SK-N-SH treated with all-trans-retinoic acid at 6 μM for 48 hours (cell line): Measurements from ENCODE around the gene TMEM250.

Experiments used
- ATAC-seq: fragments of 200-7000 bp; cut with Tn5 transposase; 3 replicates; pipeline ENCODE4 v1.9.1; 2020; ENCODE audit warnings: mild to moderate bottlenecking, moderate library complexity
- ARNTL ChIP-seq: fragments of 450-650 bp; formaldehyde crosslinking; IDR thresholded peaks from 2 replicates; pipeline ENCODE4 v1.5.0; 2020; ENCODE audit warnings: low read depth, mild to moderate bottlenecking, moderate library complexity, borderline replicate concordance
- BACH2 ChIP-seq: fragments of 250-450 bp; sonication (Bioruptor Pico); IDR thresholded peaks from 2 replicates; pipeline ENCODE4 v1.9.0; 2021; ENCODE audit warnings: mild to moderate bottlenecking, borderline replicate concordance
- CREB5 ChIP-seq: fragments of 250-450 bp; sonication (Bioruptor Pico); IDR thresholded peaks from 2 replicates; pipeline ENCODE4 v1.5.1; 2020; ENCODE audit warnings: low read depth, mild to moderate bottlenecking, moderate library complexity
- CSDC2 ChIP-seq: fragments of 250-450 bp; sonication (Bioruptor Pico); IDR thresholded peaks from 2 replicates; pipeline ENCODE4 v1.5.0; 2020; ENCODE audit warnings: mild to moderate bottlenecking, moderate library complexity
- CSRNP3 ChIP-seq: fragments of 250-450 bp; sonication (Bioruptor Pico); IDR thresholded peaks from 2 replicates; pipeline ENCODE4 v1.5.1; 2021; ENCODE audit warnings: mild to moderate bottlenecking, moderate library complexity
- GLIS3 ChIP-seq: fragments of 250-450 bp; sonication (Bioruptor Pico); IDR thresholded peaks from 2 replicates; pipeline ENCODE4 v1.5.0; 2020; ENCODE audit warnings: mild to moderate bottlenecking, moderate library complexity
- OSR1 ChIP-seq: fragments of 250-450 bp; sonication (Bioruptor Pico); IDR thresholded peaks from 2 replicates; pipeline ENCODE4 v1.8.0; 2022; ENCODE audit warnings: moderate library complexity, mild to moderate bottlenecking, inconsistent platforms
- PATZ1 ChIP-seq: fragments of 250-450 bp; sonication (Bioruptor Pico); IDR thresholded peaks from 2 replicates; pipeline ENCODE4 v1.8.0; 2020; ENCODE audit warnings: mild to moderate bottlenecking, moderate library complexity, borderline replicate concordance
- POU6F1 ChIP-seq: fragments of 250-450 bp; sonication (Bioruptor Pico); IDR thresholded peaks from 2 replicates; pipeline ENCODE4 v1.8.0; 2021; ENCODE audit warnings: low read depth, mild to moderate bottlenecking, moderate library complexity, borderline replicate concordance
- PPARA ChIP-seq: fragments of 250-450 bp; sonication (Bioruptor Pico); IDR thresholded peaks from 2 replicates; pipeline ENCODE4 v1.5.0; 2020; ENCODE audit warnings: mild to moderate bottlenecking, borderline replicate concordance
- RARB ChIP-seq: fragments of 250-450 bp; sonication (Bioruptor Pico); IDR thresholded peaks from 2 replicates; pipeline ENCODE4 v1.8.0; 2021; ENCODE audit warnings: mild to moderate bottlenecking, moderate library complexity
- SNAI2 ChIP-seq: fragments of 250-450 bp; sonication (Bioruptor Pico); IDR thresholded peaks from 2 replicates; pipeline ENCODE4 v1.5.0; 2020; ENCODE audit warnings: mild to moderate bottlenecking, moderate library complexity
- TOX ChIP-seq: fragments of 250-450 bp; sonication (Bioruptor Pico); IDR thresholded peaks from 2 replicates; pipeline ENCODE4 v1.8.0; 2021; ENCODE audit warnings: mild to moderate bottlenecking, moderate library complexity, borderline replicate concordance
- TSHZ2 ChIP-seq: fragments of 250-450 bp; sonication (Bioruptor Pico); IDR thresholded peaks from 2 replicates; pipeline ENCODE4 v1.5.0; 2020; ENCODE audit warnings: mild to moderate bottlenecking, moderate library complexity
- ZC3H10 ChIP-seq: fragments of 250-450 bp; sonication (Bioruptor Pico); IDR thresholded peaks from 2 replicates; pipeline ENCODE4 v1.5.1; 2021; ENCODE audit warnings: mild to moderate bottlenecking, moderate library complexity
- ZFP3 ChIP-seq: fragments of 250-450 bp; sonication (Bioruptor Pico); IDR thresholded peaks from 2 replicates; pipeline ENCODE4 v1.5.0; 2020; ENCODE audit warnings: mild to moderate bottlenecking, moderate library complexity
- ZFP30 ChIP-seq: fragments of 450-650 bp; formaldehyde crosslinking; IDR thresholded peaks from 2 replicates; pipeline ENCODE4 v1.5.0; 2022; ENCODE audit warnings: mild to moderate bottlenecking, moderate library complexity
- ZNF70 ChIP-seq: fragments of 450-650 bp; formaldehyde crosslinking; IDR thresholded peaks from 2 replicates; pipeline ENCODE4 v1.5.0; 2020; ENCODE audit warnings: mild to moderate bottlenecking, moderate library complexity
- ZNF8 ChIP-seq: fragments of 450-650 bp; formaldehyde crosslinking; IDR thresholded peaks from 2 replicates; pipeline ENCODE4 v1.5.0; 2020; ENCODE audit warnings: mild to moderate bottlenecking, moderate library complexity

TMEM250 gene

GRCh38 chr9:136147890-136148714, 29.4 kb upstream of the TMEM250 start:
- TF ChIP-seq ZFP3 (CRISPR knock-in tag) (no peak), ZFP30 (CRISPR knock-in tag) (no peak), BACH2 (no peak), SNAI2 (CRISPR knock-in tag) (no peak)
- no peak for ATAC-seq

GRCh38 chr9:136147038-136147889, 28.6 kb upstream of the TMEM250 start:
- no peak for TF ChIP-seq OSR1 (CRISPR knock-in tag)
- TF ChIP-seq ZFP30 (CRISPR knock-in tag) = no peak
- no peak for TF ChIP-seq CSRNP3 (CRISPR knock-in tag)
- no peak for TF ChIP-seq GLIS3 (CRISPR knock-in tag)
- no peak for TF ChIP-seq RARB (CRISPR knock-in tag)
- no peak for TF ChIP-seq PPARA (CRISPR knock-in tag)
- no peak for ATAC-seq

- no peak for ATAC-seq
- TF ChIP-seq CREB5 = no peak
- TF ChIP-seq ZC3H10 = no peak
- no peak for TF ChIP-seq PATZ1 (CRISPR knock-in tag)
- TF ChIP-seq POU6F1 (CRISPR knock-in tag) = no peak
- no peak for TF ChIP-seq ARNTL
- no peak for TF ChIP-seq PPARA (CRISPR knock-in tag)
- no peak for TF ChIP-seq CSDC2 (CRISPR knock-in tag)
- TF ChIP-seq TOX (CRISPR knock-in tag) = no peak
- no peak for TF ChIP-seq ZFP30 (CRISPR knock-in tag)
- no peak for TF ChIP-seq SNAI2 (CRISPR knock-in tag)
- TF ChIP-seq ZNF70 = no peak
Observed at GRCh38 chr9:136146126-136147037, 27.7 kb upstream of the TMEM250 start.

GRCh38 chr9:136145580-136145979, 26.9 kb upstream of the TMEM250 start:
- TF ChIP-seq ARNTL = no peak
- ATAC-seq = no peak

- ATAC-seq = no peak
- TF ChIP-seq GLIS3 (CRISPR knock-in tag) (no peak), PATZ1 (CRISPR knock-in tag) (no peak), OSR1 (CRISPR knock-in tag) (no peak), ZNF70 (no peak), ZNF8 (CRISPR knock-in tag) (no peak), CSDC2 (CRISPR knock-in tag) (no peak), BACH2 (no peak), ZFP30 (CRISPR knock-in tag) (no peak), TSHZ2 (CRISPR knock-in tag) (no peak)
Observed at GRCh38 chr9:136144450-136144849, 25.8 kb upstream of the TMEM250 start.
